Measurements from ENCODE around the gene RNF214.

DNA sequence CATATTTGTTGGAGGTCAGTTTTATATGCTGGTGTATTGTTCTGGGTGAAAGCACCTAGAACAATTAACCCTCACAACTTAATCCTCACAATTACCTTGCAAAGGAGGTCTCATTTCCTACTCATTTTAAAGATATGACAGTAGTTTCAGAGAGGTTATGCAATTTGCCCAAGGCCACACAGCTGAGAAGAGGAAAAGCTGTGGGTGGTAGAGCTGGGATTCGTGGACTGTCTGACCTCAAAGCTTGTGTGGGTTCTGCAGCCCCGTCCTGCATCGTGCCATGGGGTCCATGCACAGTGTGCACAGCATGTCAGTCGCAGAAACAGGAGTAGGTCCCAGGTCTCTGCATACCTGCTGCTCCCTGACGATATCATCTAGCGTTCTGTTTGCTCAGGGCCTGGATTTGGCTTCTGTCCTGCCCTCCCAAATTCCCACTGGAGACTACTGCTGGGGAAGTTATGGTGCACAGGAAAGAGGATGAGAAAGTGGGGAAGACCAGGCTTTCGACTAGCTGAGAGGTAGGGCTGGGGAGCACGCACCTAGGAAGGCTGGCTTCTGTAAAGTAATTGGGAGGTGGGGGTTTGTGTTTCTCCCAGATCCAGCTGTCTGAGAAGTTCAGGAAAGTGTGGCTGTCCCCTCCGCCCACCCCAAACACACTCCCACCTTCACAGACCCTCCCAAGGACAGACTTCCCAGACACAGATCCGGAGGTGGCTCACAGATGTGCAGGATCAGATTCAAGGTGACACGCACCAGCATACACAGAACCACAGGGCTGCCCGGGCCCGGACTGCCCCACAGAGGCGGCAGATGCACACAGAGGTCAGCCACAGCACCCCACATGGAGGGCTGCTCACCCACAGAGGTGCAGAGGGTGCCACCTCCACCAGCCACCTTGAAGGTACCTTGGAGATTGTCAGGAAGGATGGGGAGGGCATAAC lies 81.6 kb downstream of the RNF214 start:
- no peak for TF ChIP-seq EZH2phosphoT487 (IDR thresholded peaks at IDR 0.05; ENCODE audit: low read depth)
- TF ChIP-seq, protein P1, sequence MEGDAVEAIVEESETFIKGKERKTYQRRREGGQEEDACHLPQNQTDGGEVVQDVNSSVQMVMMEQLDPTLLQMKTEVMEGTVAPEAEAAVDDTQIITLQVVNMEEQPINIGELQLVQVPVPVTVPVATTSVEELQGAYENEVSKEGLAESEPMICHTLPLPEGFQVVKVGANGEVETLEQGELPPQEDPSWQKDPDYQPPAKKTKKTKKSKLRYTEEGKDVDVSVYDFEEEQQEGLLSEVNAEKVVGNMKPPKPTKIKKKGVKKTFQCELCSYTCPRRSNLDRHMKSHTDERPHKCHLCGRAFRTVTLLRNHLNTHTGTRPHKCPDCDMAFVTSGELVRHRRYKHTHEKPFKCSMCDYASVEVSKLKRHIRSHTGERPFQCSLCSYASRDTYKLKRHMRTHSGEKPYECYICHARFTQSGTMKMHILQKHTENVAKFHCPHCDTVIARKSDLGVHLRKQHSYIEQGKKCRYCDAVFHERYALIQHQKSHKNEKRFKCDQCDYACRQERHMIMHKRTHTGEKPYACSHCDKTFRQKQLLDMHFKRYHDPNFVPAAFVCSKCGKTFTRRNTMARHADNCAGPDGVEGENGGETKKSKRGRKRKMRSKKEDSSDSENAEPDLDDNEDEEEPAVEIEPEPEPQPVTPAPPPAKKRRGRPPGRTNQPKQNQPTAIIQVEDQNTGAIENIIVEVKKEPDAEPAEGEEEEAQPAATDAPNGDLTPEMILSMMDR (IDR thresholded peaks at IDR 0.05; ENCODE audit: low read depth, low read length) = no peak
